HG03108 (cell line): Measurements from ENCODE around the gene PAQR9.

Experiments
- ATAC-seq: cut with Tn5 transposase; IDR thresholded peaks from one replicate; pipeline ENCODE4 v1.9.1; 2021; ENCODE audit warnings: moderate library complexity; ENCODE audit not compliant: unreplicated experiment

Gene PAQR9

DNA sequence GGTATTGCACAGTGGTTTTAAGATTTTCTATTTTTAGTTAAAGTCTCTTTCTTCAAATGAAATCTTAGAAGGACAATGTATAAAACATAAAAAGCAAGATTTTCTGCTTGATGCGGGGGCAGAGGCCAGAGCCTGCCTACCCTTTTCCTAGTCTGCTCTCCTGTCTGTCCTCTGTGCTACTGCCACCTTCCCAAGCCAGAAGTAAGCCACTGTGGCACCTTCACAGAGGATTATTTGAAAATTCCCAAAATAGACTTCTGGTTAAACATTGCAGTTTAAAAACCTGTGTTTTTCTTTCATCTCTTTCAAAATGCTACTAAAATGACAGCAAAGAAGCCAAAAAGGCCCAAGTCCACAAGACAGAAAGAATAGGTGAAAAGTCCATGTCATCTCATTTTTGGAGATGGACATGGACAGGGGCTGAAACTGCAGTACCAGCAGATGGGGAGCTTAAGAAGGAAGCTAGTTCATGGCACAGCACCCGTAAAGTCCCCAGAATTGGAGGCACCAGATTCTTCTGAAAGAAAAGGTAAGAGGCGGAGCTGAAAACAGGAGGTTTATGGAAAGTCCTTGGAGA is 37.0 kb downstream of the PAQR9 start:
- ATAC-seq = no peak

DNA sequence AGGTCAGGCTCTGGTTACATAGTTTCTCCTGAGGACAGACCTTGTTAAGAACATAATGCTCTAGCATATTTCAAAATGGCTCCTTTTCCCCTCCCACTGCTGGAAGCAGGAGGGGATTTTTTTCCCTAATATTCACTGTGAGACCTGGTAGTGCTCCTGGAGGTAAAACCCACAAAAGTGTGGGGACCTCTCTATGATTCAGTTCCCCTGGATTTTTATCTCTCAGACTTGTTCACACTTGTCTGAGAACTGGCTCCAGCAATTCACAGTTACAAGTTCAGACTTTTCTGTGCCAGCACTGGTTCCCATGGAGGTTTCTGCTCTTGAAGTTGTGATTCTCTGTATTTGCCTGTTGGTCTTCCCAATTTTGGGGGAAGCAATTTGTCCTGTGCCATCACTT is 38.3 kb downstream of the PAQR9 start:
- ATAC-seq = no peak

DNA sequence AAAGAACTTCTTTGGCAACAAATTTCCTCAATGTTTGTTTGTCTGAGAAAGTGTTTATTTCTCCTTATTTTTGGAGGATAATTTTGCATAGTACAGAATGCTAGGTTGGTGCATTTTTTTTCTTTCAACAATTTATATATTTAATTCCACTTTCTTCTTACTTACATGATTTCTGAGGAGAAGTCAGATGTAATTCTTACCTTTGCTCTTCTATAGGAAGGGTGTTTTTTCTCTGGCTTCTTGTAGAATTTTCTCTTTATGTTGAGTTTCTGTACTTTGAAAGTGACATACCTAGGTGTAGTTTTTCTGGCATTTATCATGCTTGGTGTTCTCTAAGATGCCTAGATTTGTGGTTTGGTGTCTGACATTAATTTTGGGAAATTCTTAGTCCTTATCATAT is 39.8 kb downstream of the PAQR9 start:
- ATAC-seq = no peak

DNA sequence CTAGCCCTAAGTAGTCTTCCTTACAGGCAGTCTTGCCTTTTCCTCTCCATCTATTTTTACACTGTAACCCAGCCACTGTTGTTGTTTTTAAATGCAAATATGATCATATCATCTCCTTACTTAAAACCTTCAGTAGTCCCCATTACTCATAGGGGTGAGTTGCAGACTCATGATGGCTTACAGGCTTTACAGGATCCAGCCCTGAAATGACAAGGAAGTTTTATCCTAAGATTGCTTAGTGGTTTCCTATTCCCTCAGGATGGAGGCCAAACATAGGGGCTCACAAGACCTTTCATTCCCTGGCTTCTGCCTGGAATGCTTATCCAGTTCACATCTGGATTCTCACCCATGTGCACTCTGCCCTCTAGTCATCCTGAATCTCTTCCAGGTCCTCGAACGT is 46.9 kb downstream of the PAQR9 start:
- ATAC-seq = no peak

DNA sequence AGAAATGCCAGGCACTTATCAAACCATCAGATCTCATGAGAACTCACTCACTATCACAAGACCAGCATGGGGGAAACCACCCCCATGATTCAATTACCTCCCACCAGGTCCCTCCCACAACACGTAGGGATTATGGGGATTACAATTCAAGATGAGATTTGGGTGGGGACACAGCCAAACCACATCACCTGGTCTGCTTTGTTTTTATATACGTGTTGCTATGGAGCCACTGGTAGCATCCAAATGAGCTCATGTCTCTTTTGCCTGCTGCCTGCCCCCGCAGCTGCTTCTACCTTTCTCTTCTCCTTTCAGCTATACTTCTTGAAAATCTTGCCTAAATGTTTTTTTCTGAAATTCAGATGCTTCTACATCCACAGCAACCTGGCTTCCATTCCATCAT is 47.8 kb downstream of the PAQR9 start:
- ATAC-seq = no peak

DNA sequence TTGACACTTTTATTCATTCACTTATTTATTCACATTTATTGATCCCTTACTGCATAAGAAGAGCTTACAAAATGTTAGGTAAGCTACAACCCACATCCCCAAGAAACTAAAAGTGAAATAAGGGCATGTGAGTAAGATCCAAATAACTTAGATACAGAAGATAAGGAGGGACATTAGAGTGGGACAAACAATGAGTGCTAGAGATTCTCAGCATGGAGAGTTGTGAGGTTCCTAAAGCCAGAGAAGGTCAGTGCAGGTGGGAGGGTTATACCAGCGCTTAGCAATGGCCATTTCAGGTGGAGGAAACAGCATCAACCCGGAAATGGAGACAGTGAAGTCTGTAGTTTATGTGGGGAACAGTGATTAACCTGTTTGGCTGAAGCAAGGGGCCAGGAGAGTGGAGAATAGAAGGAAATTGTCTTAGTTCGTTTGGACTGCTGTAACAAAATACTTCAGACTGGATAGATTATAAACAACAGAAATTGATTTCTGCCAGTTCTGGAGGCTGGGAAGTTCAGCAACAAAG is 49.1 kb downstream of the PAQR9 start:
- no peak for ATAC-seq

DNA sequence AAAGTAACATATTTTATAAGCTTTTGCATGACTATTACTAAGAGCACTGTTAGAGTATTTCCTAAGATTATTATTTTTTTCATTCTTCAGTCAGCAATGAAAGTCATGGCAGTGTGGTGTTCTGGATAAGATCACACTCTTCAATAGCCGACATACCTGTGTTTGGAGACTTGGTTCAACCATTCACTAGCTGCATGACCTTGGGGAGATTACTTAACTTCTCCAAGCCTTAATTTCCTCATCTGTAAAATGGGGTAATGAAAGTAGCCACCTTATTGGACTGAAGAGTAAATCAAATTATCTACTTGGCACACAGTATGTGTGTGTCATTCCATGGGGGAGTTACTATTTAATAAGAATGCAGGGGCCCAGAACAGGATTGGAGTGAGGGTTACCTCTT is 50.0 kb downstream of the PAQR9 start:
- no peak for ATAC-seq

DNA sequence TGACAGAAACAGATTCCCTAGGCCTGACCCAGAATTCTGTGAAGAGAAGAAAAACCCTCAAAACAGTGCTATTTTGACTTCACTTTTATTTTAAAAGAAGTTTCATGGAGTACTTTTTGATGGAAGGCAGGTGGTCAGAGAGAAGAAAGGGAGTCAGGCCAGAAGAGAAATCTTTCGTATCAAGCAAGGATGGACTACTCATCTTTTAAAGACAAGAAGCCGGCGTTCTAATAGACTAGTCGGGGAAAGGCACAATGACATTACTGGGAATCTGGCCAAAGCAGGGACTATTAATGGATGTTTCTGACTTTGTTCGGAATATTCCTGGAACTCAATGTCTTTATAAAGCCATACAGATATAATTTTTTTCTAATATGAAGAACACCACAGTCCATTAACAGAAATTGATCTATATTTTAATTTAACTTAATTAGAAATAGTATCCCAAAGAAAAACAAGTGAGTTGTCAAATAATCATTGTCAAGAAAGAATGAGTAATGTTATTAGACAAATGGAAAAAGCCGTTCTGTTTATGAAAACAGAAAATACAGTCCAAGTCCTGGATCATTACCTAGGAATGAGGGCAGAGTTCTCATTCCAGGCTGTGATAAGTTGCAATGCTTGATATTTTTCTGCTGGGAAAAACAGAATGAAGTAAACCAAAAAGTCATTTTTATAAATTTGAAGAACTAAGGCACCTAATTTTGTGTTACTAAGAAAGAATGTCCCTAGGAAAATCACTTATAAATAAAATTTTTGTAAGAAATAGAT is 50.9 kb downstream of the PAQR9 start:
- no peak for ATAC-seq
